CD14-positive monocyte (primary cell): ENCODE data around the gene BIRC5. TPM values are rescaled to one million over a fixed set of nuclear protein-coding genes. Genes with fewer than 3 reads are reported as not detected.
A peak's percentile ranks its signal among the peaks of the same experiment; 100 is the strongest.

Source experiments
- DNase-seq, 3 donors: peaks; one replicate each; pipeline ENCODE4 v3.0.0-alpha.2; 2011 to 2022
- H2AFZ ChIP-seq: 2 replicates; pipeline ENCODE4 v1.6.0; 2012; ENCODE audit warnings: mild to moderate bottlenecking, low read depth, low read length, inconsistent platforms; ENCODE audit not compliant: insufficient read depth, poor library complexity, severe bottlenecking
- H3K27ac ChIP-seq, 2 donors: 1 replicate in 1 of 2; 2 replicates in 1 of 2; pipeline ENCODE4 v1.5.1; 2012 to 2013; ENCODE audit warnings: low read length in 2 of 2, control low read depth in 1 of 2, inconsistent platforms in 1 of 2, low read depth in 1 of 2, mild to moderate bottlenecking in 1 of 2
- H3K27me3 ChIP-seq, 2 donors: one replicate each; pipeline versions ENCODE4 v1.6.0 to v1.6.1; 2011 to 2013; ENCODE audit warnings: low read length in 2 of 2; ENCODE audit not compliant: control insufficient read depth in 2 of 2, insufficient read depth in 2 of 2
- H3K36me3 ChIP-seq, 2 donors: replicated peaks in 1 of 2; 1 replicate in 1 of 2; 2 replicates in 1 of 2; pipeline versions ENCODE4 v1.5.1 to v1.6.1; 2012 to 2013; ENCODE audit warnings: low read length in 2 of 2, control low read depth in 1 of 2, inconsistent platforms in 1 of 2, mild to moderate bottlenecking in 1 of 2; ENCODE audit not compliant: insufficient read depth in 2 of 2, control insufficient read depth in 1 of 2
- H3K4me1 ChIP-seq, 2 donors: 1 replicate in 1 of 2; 2 replicates in 1 of 2; pipeline versions ENCODE4 v1.5.1 to v1.6.1; 2012 to 2013; ENCODE audit warnings: low read length in 2 of 2, control low read depth in 1 of 2, inconsistent platforms in 1 of 2, mild to moderate bottlenecking in 1 of 2, moderate library complexity in 1 of 2; ENCODE audit not compliant: insufficient read depth in 2 of 2, control insufficient read depth in 1 of 2
- H3K4me2 ChIP-seq: replicated peaks from 2 replicates; pipeline ENCODE3; 2012; ENCODE audit warnings: low read length, moderate library complexity, mild to moderate bottlenecking; ENCODE audit not compliant: poor library complexity, severe bottlenecking; ENCODE audit errors: extremely low read depth
- H3K4me3 ChIP-seq, 3 experiments: fragments of 200-600 bp in 1 of 3; sonication (generic) in 1 of 3; replicated peaks in 1 of 3; 1 replicate in 2 of 3; 2 replicates in 1 of 3; pipeline ENCODE4 v1.5.1; 2011 to 2013; ENCODE audit warnings: low read length in 3 of 3, mild to moderate bottlenecking in 3 of 3, control low read depth in 2 of 3, low read depth in 2 of 3, inconsistent platforms in 1 of 3, moderate library complexity in 1 of 3
- H3K79me2 ChIP-seq: 2 replicates; pipeline ENCODE4 v1.6.0; 2012; ENCODE audit warnings: mild to moderate bottlenecking, control low read depth, inconsistent platforms, low read length, moderate library complexity; ENCODE audit not compliant: insufficient read depth
- H3K9ac ChIP-seq: 2 replicates; pipeline ENCODE4 v1.6.0; 2017; ENCODE audit warnings: low read length, mild to moderate bottlenecking; ENCODE audit not compliant: insufficient read depth, poor library complexity, severe bottlenecking
- H3K9me3 ChIP-seq, 2 donors: replicated peaks in 1 of 2; 1 replicate in 1 of 2; 2 replicates in 1 of 2; pipeline versions ENCODE4 v1.5.1 to v1.6.1; 2012 to 2013; ENCODE audit warnings: low read length in 2 of 2, control low read depth in 1 of 2; ENCODE audit not compliant: control insufficient read depth in 1 of 2, insufficient read depth in 1 of 2
- H4K20me1 ChIP-seq: 2 replicates; pipeline ENCODE4 v1.6.0; 2012; ENCODE audit warnings: mild to moderate bottlenecking, low read length, control low read depth, moderate library complexity; ENCODE audit not compliant: insufficient read depth
- H3K27ac Mint-ChIP-seq, 7 donors: one replicate each; pipeline ENCODE4 v1.8.0; 2020; ENCODE audit warnings: mild to moderate bottlenecking in 7 of 7, mixed read lengths in 7 of 7, moderate library complexity in 6 of 7, inconsistent platforms in 2 of 7
- H3K27me3 Mint-ChIP-seq, 3 donors: one replicate each; pipeline ENCODE4 v1.8.0; 2021 to 2022; ENCODE audit warnings: low read depth in 3 of 3, mild to moderate bottlenecking in 3 of 3, mixed read lengths in 3 of 3, moderate library complexity in 3 of 3, inconsistent platforms in 1 of 3
- H3K36me3 Mint-ChIP-seq, 2 donors: one replicate each; pipeline ENCODE4 v1.8.0; 2020; ENCODE audit warnings: mixed read lengths in 2 of 2, inconsistent platforms in 1 of 2, mild to moderate bottlenecking in 1 of 2
- H3K4me1 Mint-ChIP-seq: one replicate; pipeline ENCODE4 v1.8.0; 2020; ENCODE audit warnings: mild to moderate bottlenecking, mixed read lengths
- H3K4me3 Mint-ChIP-seq, 2 donors: one replicate each; pipeline ENCODE4 v1.8.0; 2020; ENCODE audit warnings: mild to moderate bottlenecking in 2 of 2, mixed read lengths in 2 of 2, moderate library complexity in 1 of 2
- H3K9me3 Mint-ChIP-seq, 7 donors: one replicate each; pipeline ENCODE4 v1.8.0; 2020 to 2022; ENCODE audit warnings: mixed read lengths in 7 of 7, mild to moderate bottlenecking in 6 of 7, moderate library complexity in 6 of 7, inconsistent platforms in 2 of 7
- WGBS: methylation state at CpG from one replicate; pipeline ENCODE4 v1.1.5; 2013; ENCODE audit warnings: missing lambda C conversion rate; ENCODE audit not compliant: insufficient coverage; 5-methylcytosine and 5-hydroxymethylcytosine counted together
- intact Hi-C, 2 donors: fragments of 100-400 bp; cut with micrococcal nuclease; formaldehyde crosslinking; loops; one replicate each; pipeline versions ENCODE4 v1.15.0 to v1.15.1; 2023
- polyA plus RNA-seq, 3 donors: library from polyadenylated mRNA; depleted of rRNA in 1 of 3; unstranded in 2 of 3; stranded (reverse) in 1 of 3; fragments of 300-500 nt in 2 of 3; fragments of >200 nt in 1 of 3; fragmentation: Illumina TruSeq in 2 of 3; gene quantifications; 1 replicate in 2 of 3; 2 replicates in 1 of 3; pipeline ENCODE4 v1.2.3, GENCODE V29; 2012 to 2021
- TF ChIP-seq, protein P1 (sequence below): fragments of 200-600 bp; IDR thresholded peaks from one replicate; pipeline ENCODE4 v1.8.0; 2022; ENCODE audit warnings: antibody characterized with exemption, mild to moderate bottlenecking

BIRC5 gene
- polyA plus RNA-seq, 3 donors = 0.20 TPM; not detected in 2

DNA sequence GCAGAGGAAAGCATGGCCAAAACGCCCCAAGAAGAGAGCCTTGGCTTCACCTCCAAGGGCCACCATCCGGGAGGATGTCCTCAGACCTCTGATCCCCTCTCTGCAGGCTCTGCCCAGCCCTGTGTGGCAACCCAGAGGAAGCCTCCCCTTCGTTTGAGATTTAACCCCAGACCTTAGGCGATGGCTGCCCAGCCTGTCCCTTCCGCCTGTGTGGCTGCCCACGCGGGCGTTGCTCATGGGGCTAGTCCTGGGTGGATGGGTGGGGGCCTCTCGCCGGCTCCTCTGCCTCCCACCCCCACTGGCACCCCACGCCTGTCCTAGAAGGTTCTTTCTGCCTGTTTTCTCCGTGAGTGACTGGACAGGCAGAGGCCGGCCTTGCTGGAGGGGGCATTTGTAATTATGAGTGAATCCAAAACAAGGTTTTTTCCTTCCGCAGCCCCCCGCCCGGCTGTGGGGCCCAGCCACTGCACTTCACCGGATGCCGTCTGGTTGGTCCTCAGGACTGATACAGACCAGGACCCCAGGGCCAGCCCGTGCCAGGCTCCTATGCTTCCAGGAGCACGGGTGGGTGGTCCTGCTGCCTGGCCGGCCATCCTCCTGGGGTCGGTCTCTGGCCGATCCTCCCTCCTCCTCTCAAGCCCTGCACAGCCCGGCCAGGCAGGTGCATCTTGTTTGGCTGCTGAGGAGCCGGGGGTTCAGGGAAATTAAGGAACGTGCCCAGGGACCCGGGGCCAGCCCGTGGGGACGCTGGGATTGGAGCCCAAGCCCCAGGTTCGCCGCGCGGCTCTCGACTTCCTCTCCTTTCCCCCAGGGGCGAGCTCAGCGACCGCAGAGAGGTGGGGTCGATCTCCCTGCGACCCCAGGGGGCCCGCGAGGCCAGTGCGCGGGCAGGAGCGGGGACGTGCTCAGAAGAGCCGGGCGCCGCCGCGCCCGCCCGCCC lies 17.2 kb downstream of the BIRC5 start, which contains the start of gene TMEM235:
TSS of gene TMEM235 (plus strand) at position 636 of the 940 bp plus-strand sequence. CDS start 393 bp downstream, outside the sequence.
- Mint-ChIP-seq H3K27me3 (peaks cover 54 to 78% (median 69%) of the 10 kb centered on the region in 3 donors), H3K4me1 (peaks cover 20% of the 10 kb centered on the region), H3K36me3 (peaks cover 0 to 2% of the 10 kb centered on the region in 2 donors), H3K9me3 (peaks cover 0 to 14% (median 4%) of the 10 kb centered on the region in 7 donors), H3K4me3 (peak within 1 kb of the TSS; percentile 37 to 75), H3K27ac (no peak within 1 kb of the TSS)
- 34% methylated on average over 34 of the region's 52 CpGs for WGBS
- no peak within 1 kb of the TSS for H3K27ac ChIP-seq
- H2AFZ ChIP-seq = no peak within 1 kb of the TSS
- H3K4me1 ChIP-seq = peaks cover 13 to 20% of the 10 kb centered on the region in 2 donors
- TF ChIP-seq, protein P1, sequence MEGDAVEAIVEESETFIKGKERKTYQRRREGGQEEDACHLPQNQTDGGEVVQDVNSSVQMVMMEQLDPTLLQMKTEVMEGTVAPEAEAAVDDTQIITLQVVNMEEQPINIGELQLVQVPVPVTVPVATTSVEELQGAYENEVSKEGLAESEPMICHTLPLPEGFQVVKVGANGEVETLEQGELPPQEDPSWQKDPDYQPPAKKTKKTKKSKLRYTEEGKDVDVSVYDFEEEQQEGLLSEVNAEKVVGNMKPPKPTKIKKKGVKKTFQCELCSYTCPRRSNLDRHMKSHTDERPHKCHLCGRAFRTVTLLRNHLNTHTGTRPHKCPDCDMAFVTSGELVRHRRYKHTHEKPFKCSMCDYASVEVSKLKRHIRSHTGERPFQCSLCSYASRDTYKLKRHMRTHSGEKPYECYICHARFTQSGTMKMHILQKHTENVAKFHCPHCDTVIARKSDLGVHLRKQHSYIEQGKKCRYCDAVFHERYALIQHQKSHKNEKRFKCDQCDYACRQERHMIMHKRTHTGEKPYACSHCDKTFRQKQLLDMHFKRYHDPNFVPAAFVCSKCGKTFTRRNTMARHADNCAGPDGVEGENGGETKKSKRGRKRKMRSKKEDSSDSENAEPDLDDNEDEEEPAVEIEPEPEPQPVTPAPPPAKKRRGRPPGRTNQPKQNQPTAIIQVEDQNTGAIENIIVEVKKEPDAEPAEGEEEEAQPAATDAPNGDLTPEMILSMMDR = no peak
- no peaks in the 10 kb centered on the region for H3K79me2 ChIP-seq
- intact Hi-C loops = loop anchor here in 1 of 2 donors (5.0 kb wide), 1 partner anchor 129 kb away; no protein-coding TSS in a partner anchor
- H3K9ac ChIP-seq = no peak within 1 kb of the TSS
- H3K9me3 ChIP-seq = peaks cover 0 to 14% of the 10 kb centered on the region in 2 donors
- peaks cover 15 to 50% of the 10 kb centered on the region in 2 donors for H3K27me3 ChIP-seq
- H3K4me3 ChIP-seq = no peak within 1 kb of the TSS
- H3K36me3 ChIP-seq = no peaks in the 10 kb centered on the region
- DNase-seq = no peak
- H3K4me2 ChIP-seq = no peak within 1 kb of the TSS
- no peaks in the 10 kb centered on the region for H4K20me1 ChIP-seq

DNA sequence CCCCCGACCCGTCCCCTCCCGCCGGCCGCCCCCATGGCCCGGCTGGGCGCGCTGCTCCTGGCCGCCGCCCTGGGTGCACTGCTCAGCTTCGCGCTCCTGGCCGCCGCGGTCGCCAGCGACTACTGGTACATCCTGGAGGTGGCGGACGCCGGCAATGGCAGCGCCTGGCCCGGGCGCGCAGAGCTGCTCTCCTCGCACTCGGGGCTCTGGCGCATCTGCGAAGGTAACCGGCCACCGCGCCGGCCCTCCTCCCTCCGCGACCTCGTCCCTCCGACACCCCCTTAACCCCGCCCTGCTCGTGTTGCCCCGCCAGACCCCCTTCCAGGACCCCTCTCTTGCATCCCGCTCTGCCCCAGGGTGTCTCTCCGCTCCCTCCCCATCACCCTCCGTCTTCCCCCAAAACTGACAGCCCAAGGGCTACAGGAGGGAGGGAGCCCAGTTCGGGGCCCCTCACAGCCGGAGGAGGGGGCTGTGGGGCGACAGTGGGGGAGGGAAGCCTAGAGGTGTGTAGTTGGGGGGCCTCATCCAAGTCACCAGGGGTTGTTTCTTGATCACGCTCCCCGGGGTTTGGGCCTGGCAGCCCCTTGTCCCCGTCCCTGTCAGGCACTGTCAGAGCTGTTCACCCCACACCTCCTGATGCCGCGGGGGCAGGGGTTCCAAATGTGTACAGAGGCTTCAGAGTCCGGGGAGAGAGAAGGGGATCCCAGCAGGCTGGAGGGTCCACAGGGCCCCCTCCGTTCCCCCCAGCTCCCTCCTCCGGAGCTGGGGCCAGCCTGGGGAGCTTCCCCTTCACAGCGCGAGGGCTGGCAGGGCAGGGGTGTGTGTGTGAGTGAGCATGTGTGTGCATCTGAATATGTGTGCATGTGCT lies 18.2 kb downstream of the BIRC5 start:
- Histone ChIP-seq H3K9ac (no peak overlapping the region), H3K9me3 (peaks cover 0 to 14% of the 10 kb centered on the region in 2 donors), H3K4me1 (peaks cover 3 to 11% of the 10 kb centered on the region in 2 donors), H3K4me2 (no peak overlapping the region), H4K20me1 (no peaks in the 10 kb centered on the region), H3K27ac (no peak overlapping the region), H3K79me2 (no peaks in the 10 kb centered on the region), H3K36me3 (no peaks in the 10 kb centered on the region), H2AFZ (no peak overlapping the region), H3K4me3 (no peak overlapping the region), H3K27me3 (peaks cover 15 to 41% of the 10 kb centered on the region in 2 donors)
- Mint-ChIP-seq H3K27ac (no peak overlapping the region), H3K27me3 (peaks cover 52 to 69% (median 60%) of the 10 kb centered on the region in 3 donors), H3K9me3 (peaks cover 0 to 14% (median 4%) of the 10 kb centered on the region in 7 donors), H3K4me3 (peak overlapping the region; percentile 37 to 72), H3K36me3 (peaks cover 0 to 2% of the 10 kb centered on the region in 2 donors), H3K4me1 (peaks cover 11% of the 10 kb centered on the region)
- no peak for DNase-seq
- TF ChIP-seq, protein P1 = no peak
- WGBS = 6% methylated on average over 43 of the region's 55 CpGs
- intact Hi-C loops = loop anchor here in 1 of 2 donors (5.0 kb wide), 1 partner anchor 130 kb away; no protein-coding TSS in a partner anchor
